Mesendoderm (in vitro differentiated cells): ENCODE data around the gene BOD1L1. TPM values are rescaled to one million over a fixed set of nuclear protein-coding genes. Genes with fewer than 3 reads are reported as not detected.

Source experiments
- DNase-seq: peaks from one replicate; pipeline ENCODE4 v3.0.0; 2013
- H2AK5ac ChIP-seq: 2 replicates; pipeline ENCODE4 v1.6.1; 2013; ENCODE audit warnings: low read length, inconsistent platforms
- H2BK120ac ChIP-seq: 2 replicates; pipeline ENCODE4 v1.6.1; 2013; ENCODE audit warnings: low read depth, mild to moderate bottlenecking, low read length, moderate library complexity, mixed read lengths
- H2BK15ac ChIP-seq: replicated peaks from 2 replicates; pipeline ENCODE4 v1.6.1; 2013; ENCODE audit warnings: low read depth, mild to moderate bottlenecking, moderate library complexity
- H2BK5ac ChIP-seq: 2 replicates; pipeline ENCODE4 v1.6.1; 2013; ENCODE audit warnings: low read length, inconsistent platforms
- H3K18ac ChIP-seq: 2 replicates; pipeline ENCODE4 v1.6.1; 2013; ENCODE audit warnings: mild to moderate bottlenecking, low read length, mixed read lengths
- H3K23ac ChIP-seq: one replicate; pipeline ENCODE4 v1.6.1; 2013; ENCODE audit warnings: low read length
- H3K27ac ChIP-seq: 2 replicates; pipeline ENCODE4 v1.5.1; 2013; ENCODE audit warnings: low read depth, mild to moderate bottlenecking, inconsistent platforms, low read length, moderate library complexity
- H3K27me3 ChIP-seq: 2 replicates; pipeline ENCODE4 v1.6.1; 2013; ENCODE audit warnings: low read length, control low read depth, mild to moderate bottlenecking, inconsistent platforms; ENCODE audit not compliant: insufficient read depth, poor library complexity
- H3K36me3 ChIP-seq: 2 replicates; pipeline ENCODE4 v1.6.1; 2013; ENCODE audit warnings: low read length, inconsistent platforms; ENCODE audit not compliant: control insufficient read depth, insufficient read depth
- H3K4ac ChIP-seq: one replicate; pipeline ENCODE4 v1.6.1; 2013; ENCODE audit warnings: low read depth, mild to moderate bottlenecking, low read length, moderate library complexity
- H3K4me1 ChIP-seq: 2 replicates; pipeline ENCODE4 v1.6.1; 2013; ENCODE audit warnings: low read depth, low read length, inconsistent platforms; ENCODE audit not compliant: control insufficient read depth
- H3K4me2 ChIP-seq: 2 replicates; pipeline ENCODE4 v1.6.1; 2013; ENCODE audit warnings: low read length
- H3K4me3 ChIP-seq: 2 replicates; pipeline ENCODE4 v1.5.1; 2013; ENCODE audit warnings: mild to moderate bottlenecking, low read length
- H3K56ac ChIP-seq: one replicate; pipeline ENCODE4 v1.6.1; 2013; ENCODE audit warnings: low read length
- H3K79me1 ChIP-seq: 2 replicates; pipeline ENCODE4 v1.6.1; 2013; ENCODE audit warnings: low read length, inconsistent platforms
- H3K79me2 ChIP-seq: 2 replicates; pipeline ENCODE4 v1.6.1; 2013; ENCODE audit warnings: mild to moderate bottlenecking, low read length; ENCODE audit not compliant: control insufficient read depth, insufficient read depth
- H3K9ac ChIP-seq: 2 replicates; pipeline ENCODE4 v1.6.1; 2013; ENCODE audit warnings: low read length, inconsistent platforms
- H4K5ac ChIP-seq: one replicate; pipeline ENCODE4 v1.6.1; 2013; ENCODE audit warnings: low read length
- H4K8ac ChIP-seq: one replicate; pipeline ENCODE4 v1.6.1; 2013; ENCODE audit warnings: low read depth, mild to moderate bottlenecking, control low read depth, low read length, moderate library complexity
- WGBS: extraction: QIAGEN DNeasy Blood & Tissue Kit; methylation state at CpG from one replicate; pipeline ENCODE4 v1.1.7; 2013; ENCODE audit warnings: low lambda C conversion rate, missing lambda C conversion rate; ENCODE audit not compliant: insufficient coverage; ENCODE audit errors: extremely low coverage; 5-methylcytosine and 5-hydroxymethylcytosine counted together
- polyA plus RNA-seq, 2 experiments: library from polyadenylated mRNA; stranded (reverse); fragments of 200-250 nt; gene quantifications; one replicate each; pipeline ENCODE4 v1.2.3, GENCODE V29; 2013

BOD1L1 gene
- 31.0 TPM for polyA plus RNA-seq (2013, experiment 1 of 2)
- polyA plus RNA-seq (2013, experiment 2 of 2): 31.7 TPM

DNA sequence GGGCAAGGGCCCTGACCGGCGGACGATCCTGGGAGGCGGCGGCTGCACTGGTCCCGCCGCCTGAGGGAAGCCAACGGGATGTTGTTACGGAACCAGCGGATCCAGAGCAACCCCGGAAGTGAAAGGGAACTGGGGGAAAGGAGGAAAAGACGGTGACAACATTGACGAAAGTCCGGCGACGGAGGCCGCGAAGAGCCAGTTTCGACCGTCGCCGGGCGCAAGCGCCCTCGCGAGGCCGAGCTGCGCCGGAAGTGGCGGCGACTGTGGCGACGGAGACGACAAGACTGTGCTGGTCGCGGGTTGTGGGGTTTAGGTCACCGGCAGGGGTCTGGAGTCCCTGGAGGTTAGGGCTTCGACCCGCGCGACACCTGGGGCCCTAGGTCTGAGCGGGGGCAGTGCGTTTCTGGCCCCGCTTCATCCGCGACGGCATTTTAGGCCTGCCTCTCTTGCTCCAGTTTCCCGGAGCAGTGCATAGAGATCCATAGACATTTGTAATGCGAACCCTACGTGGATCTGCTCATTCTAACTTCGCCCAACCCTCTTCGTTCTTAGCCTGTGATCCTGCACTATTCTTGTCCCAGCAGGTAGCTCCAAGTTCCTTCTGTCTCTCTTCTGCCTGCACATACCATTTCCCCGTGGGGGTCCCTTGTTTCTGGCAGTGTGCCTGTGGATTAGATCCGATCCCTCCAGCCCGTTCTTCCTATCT lies at the start of gene BOD1L1:
TSS of gene BOD1L1 (minus strand) at position 120 of the 706 bp plus-strand sequence. CDS start 138 bp downstream, outside the sequence.
- peaks cover 22% of the 10 kb centered on the region for H3K79me2 ChIP-seq
- peak within 1 kb of the TSS; percentile 100 for H4K8ac ChIP-seq
- H3K4me3 ChIP-seq: peak within 1 kb of the TSS; percentile 87
- peak within 1 kb of the TSS; percentile 80 for H3K27ac ChIP-seq
- H2AK5ac ChIP-seq: no peak within 1 kb of the TSS
- H4K5ac ChIP-seq: peak within 1 kb of the TSS; percentile 86
- H3K56ac ChIP-seq: peak within 1 kb of the TSS; percentile 93
- H3K18ac ChIP-seq: peak within 1 kb of the TSS; percentile 82
- no peak within 1 kb of the TSS for H3K23ac ChIP-seq
- DNase-seq: peak; percentile 96
- no CpG with 5 or more reads among the region's 55 CpGs for WGBS
- H3K4me1 ChIP-seq: peaks cover 3% of the 10 kb centered on the region
- H3K4me2 ChIP-seq: peak within 1 kb of the TSS; percentile 73
- no peaks in the 10 kb centered on the region for H3K36me3 ChIP-seq
- H2BK15ac ChIP-seq: no peak within 1 kb of the TSS
- peak within 1 kb of the TSS; percentile 38 for H3K4ac ChIP-seq
- no peaks in the 10 kb centered on the region for H3K27me3 ChIP-seq
- H3K79me1 ChIP-seq: peaks cover 11% of the 10 kb centered on the region
- H2BK120ac ChIP-seq: peak within 1 kb of the TSS; percentile 17
- peak within 1 kb of the TSS; percentile 94 for H3K9ac ChIP-seq
- peak within 1 kb of the TSS; percentile 55 for H2BK5ac ChIP-seq

GRCh38 chr4:13674971-13675370 lies 47.4 kb upstream of the BOD1L1 start:
- Histone ChIP-seq H3K23ac (no peak overlapping the region), H3K4me1 (no peaks in the 10 kb centered on the region), H3K4ac (no peak overlapping the region), H2BK120ac (no peak overlapping the region), H4K5ac (no peak overlapping the region), H2BK15ac (no peak overlapping the region), H2BK5ac (no peak overlapping the region), H3K18ac (no peak overlapping the region), H3K27me3 (no peaks in the 10 kb centered on the region), H3K9ac (no peak overlapping the region), H3K79me2 (no peaks in the 10 kb centered on the region), H3K4me2 (no peak overlapping the region), H3K27ac (no peak overlapping the region), H3K79me1 (no peaks in the 10 kb centered on the region), H3K56ac (no peak overlapping the region), H3K4me3 (no peak overlapping the region), H4K8ac (no peak overlapping the region), H3K36me3 (no peaks in the 10 kb centered on the region), H2AK5ac (no peak overlapping the region)
- no CpG with 5 or more reads among the region's 1 CpG for WGBS
- no peak for DNase-seq

DNA sequence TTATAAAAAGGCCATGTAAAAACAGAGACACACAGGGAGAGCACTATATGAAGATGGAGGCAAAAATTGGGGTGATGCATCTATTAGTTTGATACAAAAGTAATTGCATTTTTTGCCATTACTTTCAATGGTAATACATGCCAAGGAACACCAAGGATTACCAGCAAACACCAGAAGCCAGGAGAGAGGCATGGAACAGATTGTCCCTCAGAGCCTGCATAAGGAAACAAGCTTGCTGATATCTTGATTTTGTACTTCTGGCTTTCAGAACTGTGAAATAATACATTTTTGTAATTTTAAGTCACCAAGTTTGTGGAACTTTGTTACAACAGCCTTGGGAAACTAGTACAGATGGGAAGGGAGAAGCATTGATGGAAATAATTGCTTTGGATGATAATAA lies 45.6 kb upstream of the BOD1L1 start:
- Histone ChIP-seq H3K56ac (no peak overlapping the region), H3K23ac (no peak overlapping the region), H3K18ac (no peak overlapping the region), H3K4me1 (no peaks in the 10 kb centered on the region), H3K9ac (no peak overlapping the region), H3K27me3 (no peaks in the 10 kb centered on the region), H3K4me2 (no peak overlapping the region), H2BK15ac (no peak overlapping the region), H2BK120ac (no peak overlapping the region), H4K8ac (no peak overlapping the region), H2AK5ac (no peak overlapping the region), H3K36me3 (no peaks in the 10 kb centered on the region), H3K79me1 (no peaks in the 10 kb centered on the region), H2BK5ac (no peak overlapping the region), H3K4ac (no peak overlapping the region), H3K4me3 (no peak overlapping the region), H3K79me2 (no peaks in the 10 kb centered on the region), H3K27ac (no peak overlapping the region), H4K5ac (no peak overlapping the region)
- DNase-seq: no peak

DNA sequence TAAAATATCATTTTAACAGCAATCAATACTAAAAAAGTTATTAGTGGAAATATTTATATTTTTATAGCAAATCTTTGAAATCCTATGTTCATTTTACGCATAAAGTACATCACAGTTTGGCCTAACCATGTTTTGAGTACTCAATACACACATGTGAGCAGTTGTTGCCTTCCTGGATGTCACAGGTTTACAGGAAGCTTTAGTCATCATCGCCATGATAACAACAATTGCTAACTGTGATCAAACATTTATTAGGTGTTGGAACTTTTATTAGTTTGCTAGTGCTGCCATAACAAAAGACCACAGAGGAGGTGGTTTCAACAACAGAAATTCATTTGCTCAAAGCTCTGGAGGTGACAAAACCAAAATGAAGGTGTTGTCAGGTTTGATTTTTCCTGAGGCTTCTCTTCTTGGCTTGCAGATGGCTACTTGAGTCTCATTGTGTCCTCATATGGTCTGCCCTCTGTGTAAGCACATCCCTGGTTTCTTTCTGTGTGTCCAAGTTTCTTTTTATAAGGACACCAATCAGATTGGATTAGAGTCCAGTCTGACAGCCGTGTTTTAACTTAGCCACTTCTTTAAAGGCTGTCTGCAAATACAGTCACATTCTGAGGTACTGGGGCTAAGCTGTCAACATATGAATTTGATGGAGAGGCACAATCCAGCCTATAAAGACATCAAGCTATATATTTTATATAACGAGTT lies 43.1 kb upstream of the BOD1L1 start:
- Histone ChIP-seq H3K4ac (no peak overlapping the region), H3K4me3 (no peak overlapping the region), H2BK120ac (no peak overlapping the region), H3K27ac (no peak overlapping the region), H3K9ac (no peak overlapping the region), H3K4me1 (no peaks in the 10 kb centered on the region), H2BK5ac (no peak overlapping the region), H3K4me2 (no peak overlapping the region), H3K27me3 (no peaks in the 10 kb centered on the region), H4K5ac (no peak overlapping the region), H4K8ac (no peak overlapping the region), H3K56ac (no peak overlapping the region), H3K79me2 (no peaks in the 10 kb centered on the region), H2AK5ac (no peak overlapping the region), H3K18ac (no peak overlapping the region), H2BK15ac (no peak overlapping the region), H3K23ac (no peak overlapping the region), H3K36me3 (no peaks in the 10 kb centered on the region), H3K79me1 (no peaks in the 10 kb centered on the region)
- DNase-seq: no peak
- WGBS: no CpG with 5 or more reads among the region's 4 CpGs

DNA sequence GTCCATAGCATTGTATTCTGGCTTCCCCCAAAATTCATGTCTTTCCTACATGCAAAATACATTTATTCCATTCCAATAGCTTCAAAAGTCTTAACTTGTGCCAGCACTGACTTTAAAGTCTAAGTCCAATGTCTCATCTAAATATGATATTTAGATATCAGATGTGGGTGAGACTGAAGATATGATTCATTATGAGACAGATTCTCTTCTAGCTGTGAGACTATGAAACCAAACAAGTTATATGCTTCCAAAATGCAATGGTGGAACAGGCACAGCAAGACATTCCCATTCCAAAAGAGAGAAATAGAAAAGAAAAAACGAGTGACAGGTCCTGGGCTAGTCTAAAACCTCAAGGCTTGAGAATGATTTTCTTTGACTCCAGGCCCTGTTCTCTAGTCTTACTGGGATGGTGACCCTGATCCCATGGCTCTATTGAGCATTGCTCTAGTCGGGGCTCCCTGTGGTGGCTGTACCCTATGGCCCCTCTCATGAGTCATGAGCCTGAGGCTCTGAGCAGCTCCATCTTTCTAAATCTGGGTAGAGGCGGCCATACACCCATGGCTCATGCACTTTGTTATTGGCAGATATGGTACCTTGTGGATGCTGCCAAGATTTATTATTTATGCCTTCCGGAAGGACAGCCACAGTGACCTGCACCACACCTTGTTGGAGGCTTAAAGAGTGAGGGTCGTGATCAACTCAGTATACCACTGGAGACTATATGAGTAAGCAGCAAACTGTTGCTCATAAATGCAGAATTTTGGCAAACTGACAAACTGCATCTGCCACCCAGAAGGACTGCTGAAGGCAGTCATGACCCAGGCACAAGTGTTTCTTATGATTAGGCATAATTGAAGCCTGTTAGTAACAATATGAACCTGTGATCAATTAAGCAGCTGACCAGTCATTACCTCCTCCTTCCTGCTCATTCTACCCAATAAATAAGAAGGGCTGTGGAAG lies 38.5 kb upstream of the BOD1L1 start:
- no peak for DNase-seq
- Histone ChIP-seq H3K79me1 (no peaks in the 10 kb centered on the region), H4K5ac (no peak overlapping the region), H2BK5ac (no peak overlapping the region), H4K8ac (no peak overlapping the region), H3K18ac (no peak overlapping the region), H3K27ac (no peak overlapping the region), H3K4me1 (no peaks in the 10 kb centered on the region), H3K23ac (no peak overlapping the region), H3K56ac (no peak overlapping the region), H3K4me2 (no peak overlapping the region), H3K79me2 (no peaks in the 10 kb centered on the region), H3K4me3 (no peak overlapping the region), H2BK15ac (no peak overlapping the region), H2AK5ac (no peak overlapping the region), H2BK120ac (no peak overlapping the region), H3K9ac (no peak overlapping the region), H3K36me3 (no peaks in the 10 kb centered on the region), H3K4ac (no peak overlapping the region), H3K27me3 (no peaks in the 10 kb centered on the region)
- no CpG with 5 or more reads among the region's 5 CpGs for WGBS
